HL-60 (cell line): ENCODE results near the gene COQ10A.

ENCODE experiments used
- POLR2AphosphoS5 ChIP-seq: IDR thresholded peaks from 2 replicates; pipeline ENCODE4 v1.6.1; 2012; ENCODE audit warnings: low read depth
- REST ChIP-seq: IDR thresholded peaks from 2 replicates; pipeline ENCODE4 v1.6.1; 2012; ENCODE audit warnings: low read depth; ENCODE audit not compliant: insufficient replicate concordance
- TF ChIP-seq, protein P1 (sequence below): IDR thresholded peaks from one replicate; pipeline ENCODE4 v1.5.1; 2011; ENCODE audit warnings: low read length, control low read depth, inconsistent platforms; ENCODE audit not compliant: insufficient read depth

DNA sequence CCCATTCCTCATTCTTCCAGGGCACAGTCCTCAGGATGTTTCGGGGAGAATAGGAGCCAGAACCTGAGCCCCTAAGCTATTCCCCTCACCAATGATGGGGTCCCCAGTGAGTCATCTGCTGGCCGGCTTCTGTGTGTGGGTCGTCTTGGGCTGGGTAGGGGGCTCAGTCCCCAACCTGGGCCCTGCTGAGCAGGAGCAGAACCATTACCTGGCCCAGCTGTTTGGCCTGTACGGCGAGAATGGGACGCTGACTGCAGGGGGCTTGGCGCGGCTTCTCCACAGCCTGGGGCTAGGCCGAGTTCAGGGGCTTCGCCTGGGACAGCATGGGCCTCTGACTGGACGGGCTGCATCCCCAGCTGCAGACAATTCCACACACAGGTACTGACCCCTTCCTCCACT, 35.6 kb upstream of the COQ10A start:
- TF ChIP-seq, protein P1, sequence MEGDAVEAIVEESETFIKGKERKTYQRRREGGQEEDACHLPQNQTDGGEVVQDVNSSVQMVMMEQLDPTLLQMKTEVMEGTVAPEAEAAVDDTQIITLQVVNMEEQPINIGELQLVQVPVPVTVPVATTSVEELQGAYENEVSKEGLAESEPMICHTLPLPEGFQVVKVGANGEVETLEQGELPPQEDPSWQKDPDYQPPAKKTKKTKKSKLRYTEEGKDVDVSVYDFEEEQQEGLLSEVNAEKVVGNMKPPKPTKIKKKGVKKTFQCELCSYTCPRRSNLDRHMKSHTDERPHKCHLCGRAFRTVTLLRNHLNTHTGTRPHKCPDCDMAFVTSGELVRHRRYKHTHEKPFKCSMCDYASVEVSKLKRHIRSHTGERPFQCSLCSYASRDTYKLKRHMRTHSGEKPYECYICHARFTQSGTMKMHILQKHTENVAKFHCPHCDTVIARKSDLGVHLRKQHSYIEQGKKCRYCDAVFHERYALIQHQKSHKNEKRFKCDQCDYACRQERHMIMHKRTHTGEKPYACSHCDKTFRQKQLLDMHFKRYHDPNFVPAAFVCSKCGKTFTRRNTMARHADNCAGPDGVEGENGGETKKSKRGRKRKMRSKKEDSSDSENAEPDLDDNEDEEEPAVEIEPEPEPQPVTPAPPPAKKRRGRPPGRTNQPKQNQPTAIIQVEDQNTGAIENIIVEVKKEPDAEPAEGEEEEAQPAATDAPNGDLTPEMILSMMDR, result no peak
- TF ChIP-seq REST (no peak), POLR2AphosphoS5 (no peak)
